NCI-H226 (cell line): Measurements from ENCODE around the gene BRD9.
"Not testable (repeated sequence)": the region's sequence is repeated elsewhere in the genome, so short reads cannot be mapped to it uniquely, and the experiment has no call there.

Experiments used
- DNase-seq: peaks from one replicate; pipeline ENCODE4 v3.0.0-alpha.2; 2015

Gene BRD9

GRCh38 chr5:856531-857425, 35.8 kb downstream of the BRD9 start:
- peak; percentile 12 for DNase-seq

GRCh38 chr5:855771-856530, 36.6 kb downstream of the BRD9 start:
- DNase-seq, result no peak

- DNase-seq, result no peak
These were observed 37.4 kb downstream of the BRD9 start for GRCh38 chr5:854966-855743.

GRCh38 chr5:854217-854616, 38.4 kb downstream of the BRD9 start:
- DNase-seq, result no peak

- not testable (repeated sequence) for DNase-seq
These were observed 39.0 kb downstream of the BRD9 start for GRCh38 chr5:853416-854090.

- no peak for DNase-seq
These were observed 39.9 kb downstream of the BRD9 start for GRCh38 chr5:852431-853401.

GRCh38 chr5:852018-852417, 40.6 kb downstream of the BRD9 start:
- DNase-seq, result no peak

GRCh38 chr5:851553-851952, 41.0 kb downstream of the BRD9 start:
- no peak for DNase-seq

- no peak for DNase-seq
These were observed 41.5 kb downstream of the BRD9 start for GRCh38 chr5:851076-851475.

GRCh38 chr5:850511-851006, 42.0 kb downstream of the BRD9 start, which contains the start of gene ZDHHC11:
TSS of gene ZDHHC11 (minus strand) at chr5:850986. CDS start at chr5:850602, 384 bp downstream.
- no peak for DNase-seq

GRCh38 chr5:849651-850301, 42.8 kb downstream of the BRD9 start:
- DNase-seq, result no peak

GRCh38 chr5:848671-849111, 43.9 kb downstream of the BRD9 start:
- DNase-seq, result no peak

GRCh38 chr5:847736-848135, 44.9 kb downstream of the BRD9 start:
- not testable (repeated sequence) for DNase-seq

- DNase-seq, result not testable (repeated sequence)
These were observed 45.4 kb downstream of the BRD9 start for GRCh38 chr5:847212-847611.

GRCh38 chr5:846602-847091, 46.0 kb downstream of the BRD9 start:
- not testable (repeated sequence) for DNase-seq

GRCh38 chr5:845676-846601, 46.7 kb downstream of the BRD9 start:
- DNase-seq, result not testable (repeated sequence)

GRCh38 chr5:845031-845675, 47.4 kb downstream of the BRD9 start:
- not testable (repeated sequence) for DNase-seq

- DNase-seq, result not testable (repeated sequence)
These were observed 48.2 kb downstream of the BRD9 start for GRCh38 chr5:844426-844825.
